H1 (cell line): ENCODE data around the gene SLC2A5. TPM values are rescaled to one million over a fixed set of nuclear protein-coding genes. Genes with fewer than 3 reads are reported as not detected.

ENCODE experiments used
- CTCF ChIA-PET: fragments of 300-600 bp; sonication (Branson Sonifier 250); formaldehyde crosslinking; loops from one replicate; lab custom pipeline; 2021; ENCODE audit not compliant: partially characterized antibody; lab: Charles Lee
- POLR2A ChIA-PET: fragments of 300-600 bp; sonication (Branson Sonifier 250); formaldehyde crosslinking; loops from one replicate; lab custom pipeline; 2021; ENCODE audit warnings: inconsistent platforms; ENCODE audit not compliant: partially characterized antibody; lab: Charles Lee
- DNase-seq, 2 experiments: peaks; one replicate each; pipeline versions ENCODE4 v3.0.0 to v3.0.0-alpha.2; 2010 to 2022; ENCODE audit warnings: low spot score in 2 of 2, low read depth in 1 of 2, mixed read lengths in 1 of 2
- FAIRE-seq: peaks from 2 replicates; lab custom pipeline; 2011; peaks lifted over from hg19 to GRCh38; lab: Jason Lieb, UNC
- H2AFZ ChIP-seq: 2 replicates; pipeline ENCODE4 v1.8.1; 2012; ENCODE audit warnings: low read length, inconsistent platforms
- H2AK5ac ChIP-seq: 2 replicates; pipeline ENCODE4 v1.6.1; 2013; ENCODE audit warnings: low read depth, low read length
- H2BK120ac ChIP-seq: replicated peaks from 2 replicates; pipeline ENCODE3; 2013; ENCODE audit warnings: low read depth, low read length, inconsistent platforms
- H2BK12ac ChIP-seq: 2 replicates; pipeline ENCODE4 v1.6.1; 2013; ENCODE audit warnings: low read depth, low read length
- H2BK15ac ChIP-seq: 2 replicates; pipeline ENCODE4 v1.6.1; 2013; ENCODE audit warnings: low read length
- H2BK20ac ChIP-seq: 2 replicates; pipeline ENCODE4 v1.6.1; 2013; ENCODE audit warnings: low read length
- H2BK5ac ChIP-seq: 2 replicates; pipeline ENCODE4 v1.6.1; 2013; ENCODE audit warnings: low read depth, low read length
- H3K14ac ChIP-seq: 2 replicates; pipeline ENCODE4 v1.6.1; 2013; ENCODE audit warnings: inconsistent platforms; ENCODE audit not compliant: insufficient read length
- H3K18ac ChIP-seq: 2 replicates; pipeline ENCODE4 v1.6.1; 2013; ENCODE audit warnings: low read length; ENCODE audit errors: extremely low read depth
- H3K23ac ChIP-seq: 2 replicates; pipeline ENCODE4 v1.6.1; 2013; ENCODE audit warnings: inconsistent platforms; ENCODE audit not compliant: insufficient read length
- H3K23me2 ChIP-seq: 2 replicates; pipeline ENCODE4 v1.6.1; 2013; ENCODE audit warnings: low read depth, low read length
- H3K27ac ChIP-seq: 2 replicates; pipeline ENCODE4 v1.6.1; 2011; ENCODE audit warnings: low read depth, low read length, inconsistent platforms
- H3K27me3 ChIP-seq, 4 experiments: replicated peaks in 1 of 4; 1 replicate in 1 of 4; 2 replicates in 3 of 4; pipeline versions ENCODE4 v1.6.1 to v1.8.1; 2011 to 2013; ENCODE audit warnings: low read length in 3 of 4, mild to moderate bottlenecking in 3 of 4, inconsistent platforms in 2 of 4, mixed read lengths in 2 of 4, moderate library complexity in 1 of 4; ENCODE audit not compliant: control insufficient read depth in 3 of 4, insufficient read depth in 3 of 4; ENCODE audit errors: extremely low read depth in 1 of 4
- H3K36me3 ChIP-seq, 4 experiments: 2 replicates each; pipeline versions ENCODE4 v1.6.1 to v1.8.1; 2011 to 2013; ENCODE audit warnings: mild to moderate bottlenecking in 4 of 4, low read length in 3 of 4, moderate library complexity in 2 of 4, control low read depth in 1 of 4, inconsistent platforms in 1 of 4; ENCODE audit not compliant: insufficient read depth in 4 of 4, control insufficient read depth in 2 of 4
- H3K4ac ChIP-seq: replicated peaks from 2 replicates; pipeline ENCODE3; 2013; ENCODE audit warnings: low read length, low read depth, mixed read lengths, inconsistent platforms; ENCODE audit not compliant: insufficient read length
- H3K4me1 ChIP-seq, 4 experiments: replicated peaks in 1 of 4; 1 replicate in 1 of 4; 2 replicates in 3 of 4; pipeline versions ENCODE4 v1.6.1 to v1.8.1; 2011 to 2013; ENCODE audit warnings: low read length in 3 of 4, inconsistent platforms in 2 of 4, mixed read lengths in 1 of 4; ENCODE audit not compliant: insufficient read depth in 4 of 4, control insufficient read depth in 3 of 4
- H3K4me2 ChIP-seq, 2 experiments: 2 replicates each; pipeline versions ENCODE4 v1.6.1 to v1.8.1; 2011 to 2013; ENCODE audit warnings: low read depth in 2 of 2, low read length in 2 of 2, control low read depth in 1 of 2, inconsistent platforms in 1 of 2, mild to moderate bottlenecking in 1 of 2; ENCODE audit not compliant: insufficient read depth in 1 of 2
- H3K4me3 ChIP-seq, 4 experiments: fragments of 200-600, 300-600 bp in 1 of 4; sonication (generic), shearing (Covaris generic), sonication (Bioruptor Twin) in 1 of 4; 2 replicates each; pipeline versions ENCODE4 v1.5.1 to v1.8.1; 2011 to 2016; ENCODE audit warnings: low read length in 4 of 4, low read depth in 3 of 4, control low read depth in 2 of 4, inconsistent platforms in 2 of 4, mild to moderate bottlenecking in 2 of 4, mixed read lengths in 1 of 4, moderate library complexity in 1 of 4; ENCODE audit not compliant: insufficient read depth in 2 of 4; ENCODE audit errors: extremely low read depth in 1 of 4
- H3K56ac ChIP-seq: replicated peaks from 2 replicates; pipeline ENCODE3; 2013; ENCODE audit warnings: low read depth, mild to moderate bottlenecking, mixed read lengths, low read length, inconsistent platforms; ENCODE audit not compliant: insufficient read length
- H3K79me1 ChIP-seq: 2 replicates; pipeline ENCODE4 v1.6.1; 2013; ENCODE audit warnings: low read depth, low read length, control low read depth
- H3K79me2 ChIP-seq, 2 experiments: 2 replicates each; pipeline versions ENCODE4 v1.6.1 to v1.8.1; 2012 to 2013; ENCODE audit warnings: low read length in 2 of 2, mild to moderate bottlenecking in 2 of 2, inconsistent platforms in 1 of 2; ENCODE audit not compliant: insufficient read depth in 2 of 2, control insufficient read depth in 1 of 2
- H3K9ac ChIP-seq, 4 experiments: replicated peaks in 1 of 4; 1 replicate in 1 of 4; 2 replicates in 3 of 4; pipeline versions ENCODE4 v1.6.1 to v1.8.1; 2011 to 2013; ENCODE audit warnings: low read depth in 3 of 4, low read length in 3 of 4, control low read depth in 2 of 4, mild to moderate bottlenecking in 2 of 4, moderate library complexity in 2 of 4, inconsistent platforms in 1 of 4; ENCODE audit errors: extremely low read depth in 1 of 4
- H3K9me3 ChIP-seq, 2 experiments: 2 replicates each; pipeline versions ENCODE4 v1.6.1 to v1.8.1; 2012 to 2013; ENCODE audit warnings: mild to moderate bottlenecking in 2 of 2, moderate library complexity in 2 of 2, control low read depth in 1 of 2, inconsistent platforms in 1 of 2, low read depth in 1 of 2, low read length in 1 of 2, mixed read lengths in 1 of 2; ENCODE audit not compliant: insufficient read depth in 2 of 2
- H4K20me1 ChIP-seq, 2 experiments: replicated peaks in 1 of 2; 2 replicates each; pipeline versions ENCODE3 to v1.8.1; 2011 to 2013; ENCODE audit warnings: inconsistent platforms in 2 of 2, low read length in 2 of 2, mild to moderate bottlenecking in 1 of 2; ENCODE audit not compliant: insufficient read depth in 2 of 2, control insufficient read depth in 1 of 2
- H4K5ac ChIP-seq: 2 replicates; pipeline ENCODE4 v1.6.1; 2013; ENCODE audit warnings: low read length, low read depth, mixed read lengths, inconsistent platforms; ENCODE audit not compliant: insufficient read length
- H4K8ac ChIP-seq: 2 replicates; pipeline ENCODE4 v1.8.0; 2013; ENCODE audit warnings: mild to moderate bottlenecking, moderate library complexity, low read length, inconsistent platforms; ENCODE audit not compliant: insufficient read depth; ENCODE audit errors: extremely low read depth
- H4K91ac ChIP-seq: replicated peaks from 2 replicates; pipeline ENCODE3; 2013; ENCODE audit warnings: low read length, mixed read lengths, inconsistent platforms; ENCODE audit not compliant: insufficient read length
- BCL11A ChIP-seq, 2 experiments: IDR thresholded peaks; one replicate each; pipeline ENCODE4 v1.6.1; 2011; ENCODE audit warnings: low read depth in 2 of 2, low read length in 2 of 2, mild to moderate bottlenecking in 2 of 2
- CBX5 ChIP-seq: fragments of 300-800, 300-1000 bp; sonication (generic); IDR thresholded peaks from 2 replicates; pipeline ENCODE4 v1.7.1; 2016; ENCODE audit warnings: antibody characterized with exemption, low read length, low read depth
- CEBPB ChIP-seq: IDR thresholded peaks from 2 replicates; pipeline ENCODE4 v1.6.1; 2012; ENCODE audit warnings: low read depth, low read length
- EGR1 ChIP-seq: IDR thresholded peaks from 2 replicates; pipeline ENCODE4 v1.6.1; 2011; ENCODE audit warnings: low read depth, low read length, borderline replicate concordance
- GABPA ChIP-seq: IDR thresholded peaks from 2 replicates; pipeline ENCODE4 v1.6.1; 2011; ENCODE audit warnings: mild to moderate bottlenecking, low read length, moderate library complexity, borderline replicate concordance; ENCODE audit not compliant: insufficient read depth
- GTF2F1 ChIP-seq: IDR thresholded peaks from 2 replicates; pipeline ENCODE4 v1.6.1; 2012; ENCODE audit warnings: low read depth, low read length, improper control_type of control experiment, borderline replicate concordance
- JUN ChIP-seq: IDR thresholded peaks from 2 replicates; pipeline ENCODE4 v1.6.1; 2011; ENCODE audit warnings: low read depth, mild to moderate bottlenecking, improper control_type of control experiment, low read length
- JUND ChIP-seq: IDR thresholded peaks from 2 replicates; pipeline ENCODE4 v1.6.1; 2011; ENCODE audit warnings: mild to moderate bottlenecking, improper control_type of control experiment, low read length
- KDM4A ChIP-seq: IDR thresholded peaks from one replicate; pipeline ENCODE4 v1.7.1; 2012; ENCODE audit warnings: low read depth, mild to moderate bottlenecking, moderate library complexity, low read length, inconsistent platforms; ENCODE audit not compliant: severe bottlenecking
- MAFK ChIP-seq: IDR thresholded peaks from 2 replicates; pipeline ENCODE4 v1.6.1; 2012; ENCODE audit warnings: low read depth, mild to moderate bottlenecking, improper control_type of control experiment, low read length
- NANOG ChIP-seq: IDR thresholded peaks from 2 replicates; pipeline ENCODE4 v1.6.1; 2011; ENCODE audit warnings: low read length, low read depth, mild to moderate bottlenecking, inconsistent platforms; ENCODE audit not compliant: insufficient read depth, poor library complexity, severe bottlenecking
- RBBP5 ChIP-seq: IDR thresholded peaks from 2 replicates; pipeline ENCODE4 v1.7.1; 2012; ENCODE audit warnings: low read depth, mild to moderate bottlenecking, inconsistent platforms, low read length, moderate library complexity, borderline replicate concordance
- SAP30 ChIP-seq: fragments of 300-600 bp; sonication (generic); IDR thresholded peaks from 2 replicates; pipeline ENCODE4 v1.7.1; 2012; ENCODE audit warnings: low read length, moderate library complexity, mild to moderate bottlenecking, inconsistent platforms; ENCODE audit not compliant: insufficient read depth, insufficient replicate concordance
- TEAD4 ChIP-seq: IDR thresholded peaks from 2 replicates; pipeline ENCODE4 v1.6.1; 2012; ENCODE audit warnings: low read depth, low read length, inconsistent platforms, mixed read lengths
- WGBS, 2 experiments: shearing (Covaris generic) in 1 of 2; methylation state at CpG; one replicate each; pipeline versions ENCODE4 v1.1.6 to v1.1.7; 2013 to 2015; ENCODE audit warnings: low lambda C conversion rate in 2 of 2, mixed read lengths in 2 of 2, inconsistent platforms in 1 of 2, low coverage in 1 of 2, missing lambda C conversion rate in 1 of 2; ENCODE audit not compliant: insufficient replicate concordance in 2 of 2, insufficient coverage in 1 of 2, insufficient read length in 1 of 2; ENCODE audit errors: extremely low coverage in 1 of 2, missing lambda C conversion rate in 1 of 2; 5-methylcytosine and 5-hydroxymethylcytosine counted together
- polyA plus RNA-seq, 7 experiments: library from polyadenylated mRNA; depleted of rRNA in 3 of 7; stranded (reverse) in 5 of 7; unstranded in 2 of 7; fragments of >200 nt in 5 of 7; fragments of 200-250 nt in 2 of 7; gene quantifications; 1 replicate in 5 of 7; 2 replicates in 1 of 7; 4 replicates in 1 of 7; pipeline versions ENCODE4 v1.2.1 to v1.2.3, GENCODE V29; 2011 to 2013; ENCODE audit warnings: missing spikeins in 2 of 7, mixed read lengths in 2 of 7
- total RNA-seq: library from RNA; stranded (reverse); fragmentation: NEBNext Ultra II Directional; extraction: Animal tissue kit (Norgen Biotek cat#: 25700); gene quantifications from 2 replicates; pipeline ENCODE4 v1.2.1, GENCODE V29; 2021

The SLC2A5 gene
- total and polyA plus RNA-seq, 2 of the 8 experiments (the other 6 are each of a cell fraction or from before 2014, with no cell fraction given) = 0.12 TPM; not detected in 1

GRCh38 chr1:9058465-9058864 lies 11.0 kb downstream of the SLC2A5 start:
- CTCF ChIA-PET = interaction anchor here (0.6 to 2.4 kb wide), 9 partner anchors 9 to 375 kb away, joined by 3 to 8 read pairs (median 4); no protein-coding TSS in a partner anchor
- Histone ChIP-seq H3K9ac (no peak overlapping the region), H3K4me2 (no peak overlapping the region), H3K9me3 (no peaks in the 10 kb centered on the region), H3K79me2 (no peaks in the 10 kb centered on the region), H2BK20ac (no peak overlapping the region), H4K91ac (no peak overlapping the region), H2BK5ac (no peak overlapping the region), H3K27ac (no peak overlapping the region), H3K4me3 (no peak overlapping the region), H3K18ac (no peak overlapping the region), H2AK5ac (no peak overlapping the region), H4K5ac (no peak overlapping the region), H3K79me1 (no peaks in the 10 kb centered on the region; the same call in 1 of the 2 replicates), H2BK12ac (no peak overlapping the region), H3K4ac (no peak overlapping the region), H2BK120ac (no peak overlapping the region), H4K8ac (no peak overlapping the region), H3K4me1 (no peaks in the 10 kb centered on the region; a peak in 2 of 7 replicates), H2BK15ac (no peak overlapping the region), H2AFZ (no peak overlapping the region), H3K27me3 (no peaks in the 10 kb centered on the region), H3K36me3 (no peaks in the 10 kb centered on the region), H3K56ac (no peak overlapping the region), H4K20me1 (peaks cover 0 to 3% of the 10 kb centered on the region in 2 experiments), H3K23me2 (peaks cover 9% of the 10 kb centered on the region), H3K14ac (no peak overlapping the region), H3K23ac (no peak overlapping the region)
- POLR2A ChIA-PET = interaction anchor here (1.1 to 1.3 kb wide), 2 partner anchors 9 to 180 kb away, joined by 3 to 5 read pairs; partner anchors contain the start of gene ENO1
- WGBS, 2 experiments = 78% methylated on average over 2 of the region's 2 CpGs; no CpG with 5 or more reads in 1 of the 2 experiments
- FAIRE-seq (no peak), DNase-seq (no peak)
- TF ChIP-seq JUND = no peak
- TF ChIP-seq TEAD4 = 0 out of 2 replicates have a peak, but pooled peaks have one; percentile 46
- TF ChIP-seq CBX5 = no peak
- no peak for TF ChIP-seq GABPA
- no peak for TF ChIP-seq GTF2F1
- no peak for TF ChIP-seq JUN
- TF ChIP-seq KDM4A = no peak
- TF ChIP-seq BCL11A (IDR thresholded peaks at IDR 0.05; ENCODE audit: low read depth in 2 of 2, low read length in 2 of 2) = no peak
- TF ChIP-seq MAFK = no peak
- no peak for TF ChIP-seq SAP30
- TF ChIP-seq RBBP5 = no peak
- no peak for TF ChIP-seq CEBPB
- TF ChIP-seq EGR1 = no peak
- no peak for TF ChIP-seq NANOG
